A549 (cell line): Measurements from ENCODE around the gene AKR1E2.

Experiments used
- HDAC2 ChIP-seq: fragments of 200-600 bp; sonication (generic); IDR thresholded peaks from 2 replicates; pipeline ENCODE4 v1.6.1; 2016
- KDM1A ChIP-seq: fragments of 200-600 bp; sonication (generic); IDR thresholded peaks from 2 replicates; pipeline ENCODE4 v1.6.1; 2016; ENCODE audit warnings: low read depth, mild to moderate bottlenecking
- POLR2AphosphoS2 ChIP-seq: conservative IDR thresholded peaks from 2 replicates; pipeline ENCODE4 v1.6.1; 2012; ENCODE audit warnings: low read length, improper control_type of control experiment, inconsistent platforms
- TF ChIP-seq, protein P1 (sequence below): fragments of >200 bp; sonication (Bioruptor Twin); formaldehyde crosslinking; IDR thresholded peaks from 3 replicates; pipeline ENCODE4 v1.5.1; 2016
- TF ChIP-seq, protein P2 (sequence below): IDR thresholded peaks from 2 replicates; pipeline ENCODE4 v1.6.1; 2012; ENCODE audit warnings: low read depth, borderline replicate concordance
- TF ChIP-seq, protein P3 (sequence below): fragments of 450-650 bp; IDR thresholded peaks from 2 replicates; pipeline ENCODE4 v1.6.1; 2014; ENCODE audit warnings: antibody characterized with exemption

DNA sequence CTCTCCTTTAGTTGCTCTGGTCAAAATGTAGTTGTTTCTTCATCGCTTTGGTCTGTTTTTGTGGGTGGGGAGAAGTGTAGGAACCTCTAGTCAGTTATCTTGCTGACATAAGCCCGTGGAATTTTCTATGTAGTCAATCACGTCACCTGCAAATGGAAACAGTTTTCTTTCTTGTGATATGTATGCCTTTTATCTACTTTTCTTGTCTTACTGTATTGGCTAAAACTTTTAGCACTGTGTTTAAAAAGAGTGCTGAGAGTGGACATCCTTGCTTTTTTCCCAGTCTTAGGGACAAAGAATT lies 42.3 kb downstream of the AKR1E2 start:
- TF ChIP-seq, protein P1, sequence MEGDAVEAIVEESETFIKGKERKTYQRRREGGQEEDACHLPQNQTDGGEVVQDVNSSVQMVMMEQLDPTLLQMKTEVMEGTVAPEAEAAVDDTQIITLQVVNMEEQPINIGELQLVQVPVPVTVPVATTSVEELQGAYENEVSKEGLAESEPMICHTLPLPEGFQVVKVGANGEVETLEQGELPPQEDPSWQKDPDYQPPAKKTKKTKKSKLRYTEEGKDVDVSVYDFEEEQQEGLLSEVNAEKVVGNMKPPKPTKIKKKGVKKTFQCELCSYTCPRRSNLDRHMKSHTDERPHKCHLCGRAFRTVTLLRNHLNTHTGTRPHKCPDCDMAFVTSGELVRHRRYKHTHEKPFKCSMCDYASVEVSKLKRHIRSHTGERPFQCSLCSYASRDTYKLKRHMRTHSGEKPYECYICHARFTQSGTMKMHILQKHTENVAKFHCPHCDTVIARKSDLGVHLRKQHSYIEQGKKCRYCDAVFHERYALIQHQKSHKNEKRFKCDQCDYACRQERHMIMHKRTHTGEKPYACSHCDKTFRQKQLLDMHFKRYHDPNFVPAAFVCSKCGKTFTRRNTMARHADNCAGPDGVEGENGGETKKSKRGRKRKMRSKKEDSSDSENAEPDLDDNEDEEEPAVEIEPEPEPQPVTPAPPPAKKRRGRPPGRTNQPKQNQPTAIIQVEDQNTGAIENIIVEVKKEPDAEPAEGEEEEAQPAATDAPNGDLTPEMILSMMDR, result no peak
- no peak for TF ChIP-seq KDM1A
- TF ChIP-seq, protein P2, sequence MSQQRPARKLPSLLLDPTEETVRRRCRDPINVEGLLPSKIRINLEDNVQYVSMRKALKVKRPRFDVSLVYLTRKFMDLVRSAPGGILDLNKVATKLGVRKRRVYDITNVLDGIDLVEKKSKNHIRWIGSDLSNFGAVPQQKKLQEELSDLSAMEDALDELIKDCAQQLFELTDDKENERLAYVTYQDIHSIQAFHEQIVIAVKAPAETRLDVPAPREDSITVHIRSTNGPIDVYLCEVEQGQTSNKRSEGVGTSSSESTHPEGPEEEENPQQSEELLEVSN, result no peak
- TF ChIP-seq, protein P3, sequence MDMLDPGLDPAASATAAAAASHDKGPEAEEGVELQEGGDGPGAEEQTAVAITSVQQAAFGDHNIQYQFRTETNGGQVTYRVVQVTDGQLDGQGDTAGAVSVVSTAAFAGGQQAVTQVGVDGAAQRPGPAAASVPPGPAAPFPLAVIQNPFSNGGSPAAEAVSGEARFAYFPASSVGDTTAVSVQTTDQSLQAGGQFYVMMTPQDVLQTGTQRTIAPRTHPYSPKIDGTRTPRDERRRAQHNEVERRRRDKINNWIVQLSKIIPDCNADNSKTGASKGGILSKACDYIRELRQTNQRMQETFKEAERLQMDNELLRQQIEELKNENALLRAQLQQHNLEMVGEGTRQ, result no peak
- TF ChIP-seq POLR2AphosphoS2, result no peak
- TF ChIP-seq HDAC2, result no peak
